Measurements from ENCODE around the gene NRXN2. TPM values are rescaled to one million over a fixed set of nuclear protein-coding genes. Genes with fewer than 3 reads are reported as not detected.

NRXN2 gene
- total and polyA plus RNA-seq, 2 of the 13 experiments (the other 11 are each of a cell fraction or from before 2014, with no cell fraction given), result not detected

DNA sequence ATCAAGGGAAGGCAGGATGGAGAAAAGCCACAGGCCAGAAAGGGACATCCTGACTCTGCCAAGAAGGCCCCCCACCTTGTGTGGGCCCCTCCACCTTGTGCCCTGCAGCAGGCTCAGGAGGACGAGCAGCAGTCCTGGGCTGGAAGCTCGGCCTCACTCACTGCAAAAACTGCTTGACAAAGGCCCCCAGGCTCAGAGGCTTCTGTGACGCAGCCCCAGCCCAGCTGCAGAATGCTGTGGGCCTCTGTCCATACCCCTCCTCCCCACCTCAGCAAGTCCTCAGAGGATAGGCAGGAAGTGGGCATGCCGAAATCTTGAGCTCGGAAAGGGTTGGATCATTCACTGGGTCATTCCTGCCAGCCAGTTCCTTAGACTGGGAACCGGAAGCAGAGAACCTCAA, 61.9 kb downstream of the NRXN2 start:
- Histone ChIP-seq H2AFZ (ENCODE audit: low read length) (no peak overlapping the region), H3K79me2 (ENCODE audit: insufficient read depth, low read length) (no peaks in the 10 kb centered on the region), H3K27me3 (ENCODE audit: control insufficient read depth in 1 of 2, insufficient read depth in 2 of 2, low read length in 2 of 2) (peaks cover 10 to 37% of the 10 kb centered on the region in 2 experiments; a peak in 4 of 5 replicates), H3K9ac (ENCODE audit: insufficient read depth, low read depth, low read length) (no peak overlapping the region), H3K4me2 (ENCODE audit: low read depth, low read length) (no peak overlapping the region), H3K9me3 (ENCODE audit: low read length) (no peaks in the 10 kb centered on the region), H3K36me3 (replicated peaks in 1 of 2; ENCODE audit: control insufficient read depth in 1 of 2, insufficient read depth in 2 of 2, low read length in 2 of 2) (no peaks in the 10 kb centered on the region), H3K4me1 (ENCODE audit: insufficient read depth, low read length) (peaks cover 14% of the 10 kb centered on the region; the same call in 1 of the 2 replicates), H3K27ac (ENCODE audit: extremely low read length, insufficient read depth, low read length) (no peak overlapping the region), H3K4me3 (replicated peaks in 1 of 3; ENCODE audit: insufficient read depth in 1 of 3, low read depth in 2 of 3, low read length in 3 of 3) (no peak overlapping the region), H4K20me1 (ENCODE audit: insufficient read depth, low read length) (no peaks in the 10 kb centered on the region)
- in situ Hi-C loops (cut with HindIII; ENCODE audit: extremely low pct_ligation_motif_present, low pct_unique_long_range_greater_than_20kb), result no loop called here
- ChIA-PET CTCF (ENCODE audit: low intra/inter-chr PET ratio, low total read pairs) (no interaction called here), POLR2A (no interaction called here)
- no peak for FAIRE-seq
- 36% methylated on average over 4 of the region's 6 CpGs for WGBS (ENCODE audit: low lambda C conversion rate)
- no peak for ATAC-seq
- TF ChIP-seq ZNF333 (CRISPR knock-in tag; IDR thresholded peaks at IDR 0.05; ENCODE audit: borderline replicate concordance) (no peak), ZFP36L2 (CRISPR knock-in tag; IDR thresholded peaks at IDR 0.05) (no peak), U2AF2 (IDR thresholded peaks at IDR 0.05; ENCODE audit: low read depth, low read length) (no peak), MAZ (IDR thresholded peaks at IDR 0.05; ENCODE audit: borderline replicate concordance, low read depth, low read length) (no peak), MAZ (CRISPR knock-in tag; IDR thresholded peaks at IDR 0.05; ENCODE audit: low read depth) (no peak), SNAPC2 (CRISPR knock-in tag; IDR thresholded peaks at IDR 0.05) (no peak), KDM5B (CRISPR knock-in tag; IDR thresholded peaks at IDR 0.05; ENCODE audit: borderline replicate concordance) (no peak)
- no peak for DNase-seq (ENCODE audit: low spot score)
- intact Hi-C loops (cut with micrococcal nuclease; ENCODE audit: unreplicated experiment), result no loop called here
- BruUV-seq (replicated peaks), result no TSS peak

DNA sequence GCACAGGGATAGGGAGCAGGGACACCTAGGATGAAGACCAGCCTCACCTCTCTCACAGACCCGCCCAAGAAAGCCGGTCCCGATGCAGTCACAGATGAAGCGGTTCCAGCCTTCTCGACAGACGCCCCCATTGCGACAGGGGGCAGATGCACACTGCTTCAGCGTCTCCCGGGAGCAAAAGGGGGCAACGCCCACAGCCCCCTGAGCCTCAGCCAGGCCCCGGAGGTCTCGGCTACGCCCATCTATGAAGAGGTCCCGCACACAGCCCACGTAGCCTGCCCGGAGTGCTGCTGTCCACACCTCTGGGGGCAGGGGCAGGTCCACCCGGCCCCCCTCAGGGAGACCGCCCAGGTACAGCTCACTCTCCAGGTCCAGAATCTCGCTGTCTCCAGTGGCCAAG, 62.3 kb downstream of the NRXN2 start:
- ChIA-PET CTCF (ENCODE audit: low intra/inter-chr PET ratio, low total read pairs) (no interaction called here), POLR2A (no interaction called here)
- WGBS (ENCODE audit: low lambda C conversion rate), result 19% methylated on average over 10 of the region's 19 CpGs
- peaks cover 14% of the 10 kb centered on the region; the same call in 1 of the 2 replicates for H3K4me1 ChIP-seq (ENCODE audit: insufficient read depth, low read length)
- no peaks in the 10 kb centered on the region for H4K20me1 ChIP-seq (ENCODE audit: insufficient read depth, low read length)
- no peaks in the 10 kb centered on the region for H3K9me3 ChIP-seq (ENCODE audit: low read length)
- BruUV-seq (replicated peaks), result no TSS peak
- H3K4me3 ChIP-seq (replicated peaks in 1 of 3; ENCODE audit: insufficient read depth in 1 of 3, low read depth in 2 of 3, low read length in 3 of 3), result no peak overlapping the region
- H3K36me3 ChIP-seq (replicated peaks in 1 of 2; ENCODE audit: control insufficient read depth in 1 of 2, insufficient read depth in 2 of 2, low read length in 2 of 2), result no peaks in the 10 kb centered on the region
- no peak for DNase-seq (ENCODE audit: low spot score)
- intact Hi-C loops (cut with micrococcal nuclease; ENCODE audit: unreplicated experiment) (no loop called here), in situ Hi-C loops (cut with HindIII; ENCODE audit: extremely low pct_ligation_motif_present, low pct_unique_long_range_greater_than_20kb) (no loop called here)
- no peak overlapping the region for H3K4me2 ChIP-seq (ENCODE audit: low read depth, low read length)
- H3K27me3 ChIP-seq (ENCODE audit: control insufficient read depth in 1 of 2, insufficient read depth in 2 of 2, low read length in 2 of 2), result peaks cover 10 to 39% of the 10 kb centered on the region in 2 experiments; a peak in 4 of 5 replicates
- no peak overlapping the region for H3K9ac ChIP-seq (ENCODE audit: insufficient read depth, low read depth, low read length)
- no peak for FAIRE-seq
- H3K79me2 ChIP-seq (ENCODE audit: insufficient read depth, low read length), result no peaks in the 10 kb centered on the region
- H2AFZ ChIP-seq (ENCODE audit: low read length), result no peak overlapping the region
- no peak for ATAC-seq
- no peak overlapping the region for H3K27ac ChIP-seq (ENCODE audit: extremely low read length, insufficient read depth, low read length)
- TF ChIP-seq MZF1 (CRISPR knock-in tag; IDR thresholded peaks at IDR 0.05; ENCODE audit: borderline replicate concordance) (no peak), ZNF367 (CRISPR knock-in tag; IDR thresholded peaks at IDR 0.05; ENCODE audit: borderline replicate concordance) (no peak), WIZ (CRISPR knock-in tag; IDR thresholded peaks at IDR 0.05) (no peak), TRIM24 (CRISPR knock-in tag; IDR thresholded peaks at IDR 0.05) (no peak), ZNF337 (CRISPR knock-in tag; IDR thresholded peaks at IDR 0.05; ENCODE audit: borderline replicate concordance, low read depth) (no peak), CREM (IDR thresholded peaks at IDR 0.05) (no peak), CREM (CRISPR knock-in tag; IDR thresholded peaks at IDR 0.05) (no peak), ZNF124 (CRISPR knock-in tag; IDR thresholded peaks at IDR 0.05) (no peak), ZNF121 (CRISPR knock-in tag; IDR thresholded peaks at IDR 0.05) (no peak)
- TF ChIP-seq, protein P1, sequence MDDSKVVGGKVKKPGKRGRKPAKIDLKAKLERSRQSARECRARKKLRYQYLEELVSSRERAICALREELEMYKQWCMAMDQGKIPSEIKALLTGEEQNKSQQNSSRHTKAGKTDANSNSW (CRISPR knock-in tag; IDR thresholded peaks at IDR 0.05; ENCODE audit: borderline replicate concordance), result no peak
- TF ChIP-seq, protein P2, sequence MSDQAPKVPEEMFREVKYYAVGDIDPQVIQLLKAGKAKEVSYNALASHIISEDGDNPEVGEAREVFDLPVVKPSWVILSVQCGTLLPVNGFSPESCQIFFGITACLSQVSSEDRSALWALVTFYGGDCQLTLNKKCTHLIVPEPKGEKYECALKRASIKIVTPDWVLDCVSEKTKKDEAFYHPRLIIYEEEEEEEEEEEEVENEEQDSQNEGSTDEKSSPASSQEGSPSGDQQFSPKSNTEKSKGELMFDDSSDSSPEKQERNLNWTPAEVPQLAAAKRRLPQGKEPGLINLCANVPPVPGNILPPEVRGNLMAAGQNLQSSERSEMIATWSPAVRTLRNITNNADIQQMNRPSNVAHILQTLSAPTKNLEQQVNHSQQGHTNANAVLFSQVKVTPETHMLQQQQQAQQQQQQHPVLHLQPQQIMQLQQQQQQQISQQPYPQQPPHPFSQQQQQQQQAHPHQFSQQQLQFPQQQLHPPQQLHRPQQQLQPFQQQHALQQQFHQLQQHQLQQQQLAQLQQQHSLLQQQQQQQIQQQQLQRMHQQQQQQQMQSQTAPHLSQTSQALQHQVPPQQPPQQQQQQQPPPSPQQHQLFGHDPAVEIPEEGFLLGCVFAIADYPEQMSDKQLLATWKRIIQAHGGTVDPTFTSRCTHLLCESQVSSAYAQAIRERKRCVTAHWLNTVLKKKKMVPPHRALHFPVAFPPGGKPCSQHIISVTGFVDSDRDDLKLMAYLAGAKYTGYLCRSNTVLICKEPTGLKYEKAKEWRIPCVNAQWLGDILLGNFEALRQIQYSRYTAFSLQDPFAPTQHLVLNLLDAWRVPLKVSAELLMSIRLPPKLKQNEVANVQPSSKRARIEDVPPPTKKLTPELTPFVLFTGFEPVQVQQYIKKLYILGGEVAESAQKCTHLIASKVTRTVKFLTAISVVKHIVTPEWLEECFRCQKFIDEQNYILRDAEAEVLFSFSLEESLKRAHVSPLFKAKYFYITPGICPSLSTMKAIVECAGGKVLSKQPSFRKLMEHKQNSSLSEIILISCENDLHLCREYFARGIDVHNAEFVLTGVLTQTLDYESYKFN (CRISPR knock-in tag; conservative IDR thresholded peaks at IDR 0.05), result no peak
